SJCRH30 (cell line): ENCODE measurements around the gene NLRC5. TPM values are rescaled to one million over a fixed set of nuclear protein-coding genes. Genes with fewer than 3 reads are reported as not detected.
A peak's percentile ranks its signal among the peaks of the same experiment; 100 is the strongest.

Experiments used
- DNase-seq, 2 experiments: peaks; one replicate each; pipeline ENCODE4 v3.0.0-alpha.2; 2015 to 2020
- H3K27ac ChIP-seq: fragments of 250-450 bp; sonication (Bioruptor Pico); 2 replicates; pipeline ENCODE4 v1.5.1; 2020; ENCODE audit warnings: mild to moderate bottlenecking, moderate library complexity
- H3K27me3 ChIP-seq: fragments of 250-450 bp; sonication (Bioruptor Pico); 2 replicates; pipeline ENCODE4 v1.5.1; 2020; ENCODE audit warnings: mild to moderate bottlenecking, moderate library complexity
- H3K36me3 ChIP-seq: fragments of 250-450 bp; sonication (Bioruptor Pico); 2 replicates; pipeline ENCODE4 v1.5.1; 2020; ENCODE audit warnings: mild to moderate bottlenecking, moderate library complexity
- H3K4me1 ChIP-seq: fragments of 250-450 bp; sonication (Bioruptor Pico); 2 replicates; pipeline ENCODE4 v1.5.1; 2020; ENCODE audit warnings: mild to moderate bottlenecking, moderate library complexity
- H3K4me3 ChIP-seq: fragments of 250-450 bp; sonication (Bioruptor Pico); 2 replicates; pipeline ENCODE4 v1.5.1; 2020; ENCODE audit warnings: mild to moderate bottlenecking, moderate library complexity
- H3K9me3 ChIP-seq: fragments of 250-450 bp; sonication (Bioruptor Pico); replicated peaks from 2 replicates; pipeline ENCODE4 v1.5.1; 2020; ENCODE audit warnings: mild to moderate bottlenecking, moderate library complexity
- total RNA-seq: library from RNA; depleted of rRNA; stranded (reverse); fragments of >200 nt; shearing (Covaris generic); gene quantifications from 2 replicates; pipeline ENCODE4 v1.2.3, GENCODE V29; 2014

NLRC5 gene
- total RNA-seq, 1 experiment from 2014 or later: 2.9 TPM

DNA sequence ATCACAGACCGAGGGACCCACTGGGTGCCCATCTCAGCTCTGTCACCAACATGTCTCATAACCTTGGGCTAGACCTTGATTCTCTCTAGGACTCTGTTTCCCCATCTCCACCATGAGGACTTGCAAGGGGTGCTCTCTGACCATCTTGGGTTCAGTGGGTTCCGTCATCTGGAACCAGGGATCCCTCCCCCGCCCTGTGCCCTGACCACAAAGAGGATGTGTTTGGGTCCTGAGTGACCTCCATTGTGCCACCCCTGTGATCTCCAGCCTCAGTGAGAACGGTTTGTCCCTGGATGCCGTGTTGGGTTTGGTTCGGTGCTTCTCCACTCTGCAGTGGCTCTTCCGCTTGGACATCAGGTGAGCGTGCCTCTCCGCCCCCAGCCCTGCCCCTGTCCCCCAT is 53.9 kb downstream of the NLRC5 start:
- Histone ChIP-seq H3K4me1 (peaks cover 20% of the 10 kb centered on the region), H3K9me3 (no peaks in the 10 kb centered on the region), H3K27ac (no peak overlapping the region), H3K36me3 (no peaks in the 10 kb centered on the region), H3K4me3 (no peak overlapping the region), H3K27me3 (no peaks in the 10 kb centered on the region)
- no peak for DNase-seq

DNA sequence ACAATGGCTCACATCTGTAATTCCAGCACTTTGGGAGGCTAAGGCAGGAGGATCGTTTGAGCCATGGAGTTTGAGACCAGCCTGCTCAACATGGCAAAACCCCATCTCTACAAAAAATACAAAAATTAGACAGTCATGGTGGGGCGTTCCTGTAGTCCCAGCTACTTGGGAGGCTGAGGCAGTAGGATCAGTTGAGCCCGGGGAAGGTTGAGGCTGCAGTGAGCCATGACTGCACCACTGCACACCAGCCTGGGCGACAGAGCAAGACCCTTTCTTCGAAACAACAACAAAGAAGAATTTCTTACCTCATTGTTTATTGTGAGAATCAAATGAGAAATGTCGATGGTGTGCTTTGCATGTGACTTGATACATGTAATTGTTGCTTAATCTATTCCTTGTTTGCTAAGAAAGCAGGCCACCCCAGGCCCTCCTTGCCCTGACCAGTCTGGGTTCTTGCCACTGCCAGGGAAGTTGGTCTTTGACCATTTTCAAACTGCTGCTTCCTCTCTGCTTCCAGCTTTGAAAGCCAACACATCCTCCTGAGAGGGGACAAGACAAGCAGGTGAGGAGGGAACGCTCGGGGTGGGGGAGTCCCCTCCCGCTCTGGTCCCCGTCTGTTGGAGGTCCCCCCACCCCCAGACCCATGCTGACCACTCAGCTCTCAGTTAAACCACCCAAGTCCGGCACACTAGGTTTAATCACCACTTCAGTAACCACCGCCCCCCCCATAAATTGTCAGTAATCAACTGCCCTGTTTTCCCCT is 55.8 kb downstream of the NLRC5 start:
- peaks cover 10% of the 10 kb centered on the region for H3K4me1 ChIP-seq
- no peaks in the 10 kb centered on the region for H3K9me3 ChIP-seq
- H3K27me3 ChIP-seq: no peaks in the 10 kb centered on the region
- no peaks in the 10 kb centered on the region for H3K36me3 ChIP-seq
- H3K27ac ChIP-seq: no peak overlapping the region
- H3K4me3 ChIP-seq: no peak overlapping the region
- DNase-seq: no peak

DNA sequence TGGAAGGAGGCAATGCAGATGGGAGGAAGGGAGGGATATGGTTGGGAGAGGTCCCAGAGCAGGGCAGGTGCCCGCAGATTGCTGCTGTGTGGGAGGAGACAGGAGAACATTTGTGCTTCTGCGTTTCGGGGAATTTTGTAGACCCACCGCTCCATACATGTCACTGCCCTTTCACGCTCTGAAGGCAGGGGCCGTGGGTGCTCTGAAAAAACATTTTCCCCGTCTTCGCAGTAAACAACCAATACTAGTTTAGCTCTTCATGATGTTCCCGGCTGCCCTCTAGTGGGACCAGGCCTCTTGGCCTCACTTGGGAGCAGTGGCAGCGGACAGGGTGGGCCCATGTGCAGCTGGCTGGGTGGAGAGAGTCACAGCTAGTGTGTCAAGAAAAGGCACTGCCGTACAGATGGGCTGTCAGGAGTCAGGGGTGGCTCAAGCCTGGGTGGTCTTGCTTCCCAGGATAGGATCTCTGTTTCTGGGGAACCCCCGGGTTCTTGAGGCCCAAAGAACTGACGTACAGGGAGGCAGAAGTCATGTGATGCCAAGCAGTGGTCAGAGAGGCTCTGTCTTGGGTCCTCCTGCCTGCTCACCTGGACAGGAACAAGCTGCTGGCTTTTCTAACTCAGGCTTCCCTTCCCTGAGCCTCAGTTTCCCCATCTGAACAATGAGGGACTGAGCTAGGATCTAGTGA is 56.5 kb downstream of the NLRC5 start:
- Histone ChIP-seq H3K36me3 (no peaks in the 10 kb centered on the region), H3K9me3 (no peaks in the 10 kb centered on the region), H3K27me3 (peaks cover 3% of the 10 kb centered on the region; the same call in 1 of the 2 replicates), H3K27ac (no peak overlapping the region), H3K4me3 (no peak overlapping the region), H3K4me1 (peaks cover 10% of the 10 kb centered on the region)
- peak; percentile 81 to 87 for DNase-seq

GRCh38 chr16:57048095-57048494 is 58.7 kb downstream of the NLRC5 start:
- Histone ChIP-seq H3K4me3 (no peak overlapping the region), H3K4me1 (peaks cover 3% of the 10 kb centered on the region; the same call in 1 of the 2 replicates), H3K27ac (no peak overlapping the region), H3K9me3 (no peaks in the 10 kb centered on the region), H3K27me3 (peaks cover 9% of the 10 kb centered on the region), H3K36me3 (no peaks in the 10 kb centered on the region)
- DNase-seq: no peak

DNA sequence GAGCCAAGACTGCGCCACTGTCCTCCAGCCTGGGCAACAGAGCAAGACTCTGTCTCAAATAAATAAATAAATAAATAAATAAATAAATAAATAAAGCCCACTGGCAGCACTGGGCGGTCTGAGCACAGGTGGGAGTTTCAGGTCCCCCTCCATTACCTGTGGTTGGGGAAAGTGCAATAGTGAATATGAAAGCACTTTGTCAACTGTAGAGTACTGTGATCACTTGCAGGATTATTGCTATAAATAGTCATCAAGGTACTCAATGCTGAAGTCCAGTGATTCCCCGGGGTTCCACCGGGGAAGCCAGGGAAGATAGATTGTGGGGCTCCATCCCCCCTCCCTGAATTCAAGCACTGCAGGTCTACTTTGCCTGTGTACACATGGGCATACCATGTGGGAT is 60.3 kb downstream of the NLRC5 start:
- no peak for DNase-seq
- Histone ChIP-seq H3K4me1 (peaks cover 3% of the 10 kb centered on the region; the same call in 1 of the 2 replicates), H3K36me3 (no peaks in the 10 kb centered on the region), H3K27me3 (peaks cover 9% of the 10 kb centered on the region), H3K27ac (no peak overlapping the region), H3K4me3 (no peak overlapping the region), H3K9me3 (no peaks in the 10 kb centered on the region)

DNA sequence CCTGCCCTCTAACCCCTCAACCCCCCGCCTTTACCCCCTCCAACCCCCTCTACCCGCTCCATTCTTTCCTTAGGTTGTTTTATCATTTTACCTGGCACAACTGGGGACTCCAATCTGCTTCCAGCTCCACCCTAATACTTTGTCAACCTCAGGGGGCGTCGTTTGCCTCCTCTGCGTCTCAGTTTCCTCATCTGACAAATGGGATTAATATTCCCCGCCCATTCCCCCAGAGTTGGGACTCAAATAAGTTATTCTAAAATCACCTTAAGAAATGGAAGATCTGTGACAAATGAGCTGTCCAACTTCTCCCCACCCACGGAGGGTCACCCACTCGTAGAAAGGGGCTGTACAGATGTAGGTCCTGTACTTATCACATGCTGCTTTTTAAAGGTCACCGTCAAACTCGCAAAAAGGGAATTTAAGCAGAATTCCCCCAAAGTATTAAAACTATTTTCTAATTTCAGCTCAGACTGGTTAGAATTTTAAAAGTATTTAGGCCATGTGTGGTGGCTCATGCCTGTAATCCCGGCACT is 62.4 kb downstream of the NLRC5 start:
- Histone ChIP-seq H3K27ac (no peak overlapping the region), H3K4me3 (no peak overlapping the region), H3K9me3 (no peaks in the 10 kb centered on the region), H3K36me3 (no peaks in the 10 kb centered on the region), H3K4me1 (no peaks in the 10 kb centered on the region), H3K27me3 (peaks cover 9% of the 10 kb centered on the region)
- DNase-seq: no peak

DNA sequence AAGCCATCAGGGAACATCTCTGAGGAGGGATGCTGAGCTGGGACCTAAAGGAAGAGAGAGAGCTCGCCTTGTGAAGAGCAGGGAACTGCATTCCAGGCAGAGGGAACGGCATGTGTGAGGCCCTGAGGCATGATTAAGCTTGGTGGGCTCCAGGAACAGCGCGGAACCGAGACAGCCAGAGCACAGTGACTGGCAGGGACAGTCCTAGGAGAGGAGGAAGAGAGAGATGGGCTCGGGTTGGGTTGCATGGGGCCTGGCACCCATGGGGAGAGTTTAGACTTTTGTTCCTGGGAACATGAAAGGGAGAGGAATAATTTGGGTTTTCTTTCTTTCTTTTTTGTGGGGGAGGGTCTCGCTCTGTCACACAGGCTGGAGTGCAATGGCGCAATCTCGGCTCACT is 63.8 kb downstream of the NLRC5 start:
- H3K36me3 ChIP-seq: no peaks in the 10 kb centered on the region
- no peak overlapping the region for H3K4me3 ChIP-seq
- H3K27me3 ChIP-seq: peaks cover 9% of the 10 kb centered on the region
- no peak for DNase-seq
- H3K27ac ChIP-seq: no peak overlapping the region
- H3K9me3 ChIP-seq: no peaks in the 10 kb centered on the region
- H3K4me1 ChIP-seq: no peaks in the 10 kb centered on the region

DNA sequence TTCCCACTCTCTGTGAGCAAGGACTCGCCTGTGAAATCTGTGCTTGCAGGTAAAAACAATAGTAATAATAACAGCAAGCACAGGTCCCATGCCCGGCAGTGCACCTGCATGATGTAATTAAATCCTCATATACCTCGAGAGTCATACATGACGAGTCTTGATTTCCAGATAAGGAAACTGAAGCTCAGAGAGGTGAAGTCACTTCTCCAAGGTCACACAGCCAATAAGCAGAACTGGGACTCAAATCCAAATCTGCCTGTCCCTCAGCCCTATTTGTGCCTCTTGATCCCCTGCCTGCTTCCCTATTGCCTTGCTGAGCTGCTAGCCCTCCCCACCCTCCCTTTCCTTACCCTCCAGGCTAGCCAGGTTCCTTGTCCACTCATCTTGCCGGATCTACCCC is 65.0 kb downstream of the NLRC5 start:
- no peaks in the 10 kb centered on the region for H3K36me3 ChIP-seq
- H3K27me3 ChIP-seq: peaks cover 9% of the 10 kb centered on the region
- no peak overlapping the region for H3K4me3 ChIP-seq
- no peak overlapping the region for H3K27ac ChIP-seq
- DNase-seq: no peak
- H3K9me3 ChIP-seq: no peaks in the 10 kb centered on the region
- no peaks in the 10 kb centered on the region for H3K4me1 ChIP-seq

DNA sequence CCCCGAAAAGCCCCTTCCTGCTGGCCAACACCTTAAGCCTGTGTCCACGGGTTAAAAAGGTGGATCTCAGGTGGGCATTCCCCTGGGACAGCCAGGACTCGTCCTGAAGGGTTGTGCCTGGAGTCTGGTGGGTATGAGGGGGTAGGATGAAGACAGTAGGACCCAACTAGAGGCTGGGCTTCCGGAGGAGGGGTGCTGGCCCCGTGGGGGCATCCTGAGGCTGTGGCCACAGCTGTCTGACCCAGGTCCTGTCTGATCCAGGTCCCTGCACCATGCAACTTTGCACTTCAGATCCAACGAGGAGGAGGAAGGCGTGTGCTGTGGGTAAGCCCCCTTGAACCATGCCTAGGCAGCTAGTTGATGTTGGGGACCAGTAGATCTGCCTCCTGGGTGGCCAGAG is 65.4 kb downstream of the NLRC5 start:
- no peaks in the 10 kb centered on the region for H3K36me3 ChIP-seq
- no peak for DNase-seq
- no peak overlapping the region for H3K4me3 ChIP-seq
- H3K27ac ChIP-seq: no peak overlapping the region
- no peaks in the 10 kb centered on the region for H3K9me3 ChIP-seq
- H3K27me3 ChIP-seq: peaks cover 9% of the 10 kb centered on the region
- H3K4me1 ChIP-seq: no peaks in the 10 kb centered on the region

GRCh38 chr16:57055671-57056070 is 66.3 kb downstream of the NLRC5 start:
- H3K9me3 ChIP-seq: no peaks in the 10 kb centered on the region
- peaks cover 7% of the 10 kb centered on the region for H3K27me3 ChIP-seq
- no peak overlapping the region for H3K4me3 ChIP-seq
- H3K36me3 ChIP-seq: no peaks in the 10 kb centered on the region
- peaks cover 4% of the 10 kb centered on the region for H3K4me1 ChIP-seq
- H3K27ac ChIP-seq: no peak overlapping the region
- no peak for DNase-seq

DNA sequence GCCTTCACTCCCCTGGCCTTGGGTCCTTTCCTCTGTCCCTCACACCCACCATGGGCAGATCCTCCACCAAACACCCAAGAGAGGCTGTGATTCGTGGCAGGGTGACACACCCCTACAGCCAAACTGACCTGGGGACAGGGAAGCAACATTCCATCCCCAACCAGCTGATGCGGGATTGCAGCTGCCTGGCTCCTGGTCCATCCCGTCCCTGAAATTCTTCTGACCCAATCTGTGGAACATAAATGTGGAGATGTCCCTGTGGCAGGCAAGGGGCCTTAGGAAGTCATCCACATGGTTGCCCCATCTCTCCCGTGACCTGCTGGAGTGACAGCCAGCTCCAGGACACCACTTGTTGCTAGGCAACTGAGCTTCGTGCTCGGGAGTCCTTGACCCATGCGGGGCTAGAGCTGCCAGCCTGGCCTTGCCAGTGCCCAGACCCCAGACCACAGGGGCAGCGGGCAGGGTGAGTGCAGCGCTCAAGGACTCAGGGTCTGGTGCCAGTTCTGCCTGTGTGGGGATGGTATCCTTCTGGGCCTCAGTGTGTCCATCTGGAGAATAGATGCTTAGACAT is 69.0 kb downstream of the NLRC5 start:
- Histone ChIP-seq H3K36me3 (no peaks in the 10 kb centered on the region), H3K4me3 (no peak overlapping the region), H3K9me3 (no peaks in the 10 kb centered on the region), H3K27me3 (no peaks in the 10 kb centered on the region; the same call in 1 of the 2 replicates), H3K4me1 (peaks cover 24% of the 10 kb centered on the region), H3K27ac (no peak overlapping the region)
- no peak for DNase-seq

DNA sequence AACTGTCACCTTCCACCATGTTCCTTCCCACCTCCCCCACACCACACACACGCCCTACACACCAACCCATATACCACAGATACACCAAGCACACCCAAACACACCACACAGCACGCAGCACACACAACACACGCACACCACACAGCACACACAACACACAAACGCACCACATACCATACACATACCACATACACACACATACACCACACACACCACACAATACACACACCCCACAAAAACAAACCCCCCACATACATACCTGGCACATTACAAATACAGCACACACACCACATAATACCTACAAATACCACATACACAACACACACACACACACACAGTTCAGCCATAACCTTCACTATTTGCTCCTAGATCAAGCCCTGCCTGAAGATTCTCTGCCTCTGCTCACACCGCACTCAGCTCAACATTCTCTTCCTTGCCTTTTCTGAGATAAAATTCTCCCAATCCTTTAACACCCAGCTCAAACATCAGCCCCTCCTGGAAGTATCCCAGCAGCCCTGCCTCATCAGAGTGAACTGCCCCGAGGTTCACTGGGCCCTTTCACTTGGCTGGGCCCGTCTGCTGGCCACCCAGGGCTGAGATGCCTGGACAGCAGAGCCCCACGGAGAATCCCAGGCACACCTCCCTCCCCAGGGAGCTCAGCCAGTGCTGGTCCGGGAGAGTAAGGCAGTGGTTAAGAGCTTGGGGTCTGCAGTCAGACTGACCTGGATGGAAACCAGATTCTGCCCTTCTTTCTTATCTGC is 71.1 kb downstream of the NLRC5 start:
- Histone ChIP-seq H3K9me3 (no peaks in the 10 kb centered on the region), H3K27me3 (no peaks in the 10 kb centered on the region), H3K4me3 (no peak overlapping the region), H3K4me1 (peaks cover 24% of the 10 kb centered on the region), H3K27ac (peak overlapping the region; percentile 78), H3K36me3 (no peaks in the 10 kb centered on the region)
- no peak for DNase-seq

DNA sequence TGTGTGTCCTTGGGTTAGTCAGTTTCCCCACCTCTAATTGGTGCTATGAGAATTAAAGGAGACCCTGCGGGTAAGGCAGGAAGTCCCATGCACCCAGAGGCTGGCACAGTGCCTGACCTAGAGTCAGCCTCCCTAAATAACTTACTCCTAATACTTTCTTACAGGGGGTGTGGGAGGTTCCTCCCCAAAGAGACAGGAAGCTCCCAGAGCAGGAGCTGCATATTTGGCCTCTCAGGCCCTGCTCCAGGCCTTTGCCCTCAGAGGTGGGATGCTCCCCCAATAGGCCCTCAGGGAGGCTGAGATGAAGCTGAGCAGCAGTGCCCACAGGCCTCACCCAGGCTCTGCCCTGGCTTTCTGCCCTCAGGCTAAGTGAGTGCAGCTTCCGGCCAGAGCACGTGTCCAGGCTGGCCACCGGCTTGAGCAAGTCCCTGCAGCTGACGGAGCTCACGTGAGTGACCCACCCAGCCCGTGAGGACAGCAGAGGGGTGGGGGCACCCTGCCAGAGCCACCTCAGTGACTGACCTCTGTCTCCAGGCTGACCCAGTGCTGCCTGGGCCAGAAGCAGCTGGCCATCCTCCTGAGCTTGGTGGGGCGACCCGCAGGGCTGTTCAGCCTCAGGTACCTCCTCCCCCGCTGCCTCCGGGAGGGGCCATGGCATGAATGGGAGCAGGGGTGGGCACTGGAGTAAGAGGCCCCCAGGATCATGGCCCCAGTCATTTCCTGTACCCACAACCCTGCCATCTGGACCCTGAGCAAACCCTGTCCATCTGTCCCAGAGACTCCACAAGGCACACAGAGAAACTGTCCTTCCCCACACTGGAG is 71.9 kb downstream of the NLRC5 start:
- H3K9me3 ChIP-seq: no peaks in the 10 kb centered on the region
- H3K4me3 ChIP-seq: peak overlapping the region; percentile 37
- no peaks in the 10 kb centered on the region for H3K27me3 ChIP-seq
- H3K27ac ChIP-seq: peak overlapping the region; percentile 78
- peak; percentile 91 for DNase-seq
- no peaks in the 10 kb centered on the region for H3K36me3 ChIP-seq
- H3K4me1 ChIP-seq: peaks cover 24% of the 10 kb centered on the region

GRCh38 chr16:57062329-57062728 is 73.0 kb downstream of the NLRC5 start:
- H3K9me3 ChIP-seq: no peaks in the 10 kb centered on the region
- no peaks in the 10 kb centered on the region for H3K27me3 ChIP-seq
- H3K36me3 ChIP-seq: no peaks in the 10 kb centered on the region
- H3K4me1 ChIP-seq: peaks cover 24% of the 10 kb centered on the region
- H3K27ac ChIP-seq: peak overlapping the region; percentile 78
- peak overlapping the region; percentile 37 for H3K4me3 ChIP-seq
- peak; percentile 70 to 83 for DNase-seq
